Heart left ventricle (tissue), 16 donors: ENCODE results near the gene CCDC148. TPM values are rescaled to one million over a fixed set of nuclear protein-coding genes. Genes with fewer than 3 reads are reported as not detected.

Experiments used
- ATAC-seq, 4 donors: fragments of 200-7000 bp; cut with Tn5 transposase; one replicate each; pipeline ENCODE4 v1.9.1; 2020 to 2022; ENCODE audit warnings: moderate library complexity in 4 of 4, mild to moderate bottlenecking in 3 of 4, moderate number of reproducible peaks in 1 of 4
- DNase-seq, 5 donors: peaks; one replicate each; pipeline ENCODE4 v3.0.0-alpha.2; 2020
- H3K27ac ChIP-seq, 12 donors: fragments of 200-600 bp; sonication (generic) in 4 of 12; one replicate each; pipeline versions ENCODE4 v1.5.0 to v1.8.0; 2016 to 2022; ENCODE audit warnings: mild to moderate bottlenecking in 2 of 12
- H3K27me3 ChIP-seq, 9 donors: fragments of 200-600 bp; sonication (generic) in 2 of 9; one replicate each; pipeline versions ENCODE4 v1.5.1 to v1.8.0; 2016 to 2022; ENCODE audit warnings: mild to moderate bottlenecking in 3 of 9
- H3K36me3 ChIP-seq, 9 donors: fragments of 200-600 bp; sonication (generic) in 2 of 9; one replicate each; pipeline versions ENCODE4 v1.5.0 to v1.8.0; 2018 to 2022; ENCODE audit warnings: mild to moderate bottlenecking in 2 of 9
- H3K4me1 ChIP-seq, 12 donors: fragments of 200-600 bp; sonication (generic) in 4 of 12; one replicate each; pipeline versions ENCODE4 v1.5.0 to v1.8.0; 2016 to 2022; ENCODE audit warnings: mild to moderate bottlenecking in 3 of 12
- H3K4me3 ChIP-seq, 12 donors: fragments of 200-600 bp; sonication (generic) in 4 of 12; one replicate each; pipeline versions ENCODE4 v1.5.0 to v1.8.0; 2017 to 2022; ENCODE audit warnings: mild to moderate bottlenecking in 9 of 12, moderate library complexity in 4 of 12
- H3K9me3 ChIP-seq, 12 donors: fragments of 200-600 bp; sonication (generic) in 4 of 12; one replicate each; pipeline versions ENCODE4 v1.5.0 to v1.8.0; 2016 to 2022; ENCODE audit warnings: mild to moderate bottlenecking in 1 of 12
- CTCF ChIP-seq, 12 donors: fragments of 200-600 bp; sonication (generic) in 4 of 12; IDR thresholded peaks; one replicate each; pipeline versions ENCODE4 v1.5.0 to v1.8.0; 2018 to 2022; ENCODE audit warnings: antibody characterized with exemption in 12 of 12, mild to moderate bottlenecking in 5 of 12
- POLR2A ChIP-seq, 2 donors: fragments of 450-650 bp; IDR thresholded peaks; one replicate each; pipeline ENCODE4 v1.6.1; 2017; ENCODE audit warnings: antibody characterized with exemption in 2 of 2, mild to moderate bottlenecking in 2 of 2, moderate library complexity in 2 of 2
- WGBS, 4 donors: extraction: QIAGEN DNeasy Blood & Tissue Kit in 2 of 4; methylation state at CpG; one replicate each; pipeline versions ENCODE4 v1.1.5 to v1.1.7; 2013 to 2018; 5-methylcytosine and 5-hydroxymethylcytosine counted together
- intact Hi-C, 10 donors: fragments of 100-400 bp; cut with DNase I; formaldehyde crosslinking; loops; one replicate each; pipeline versions ENCODE4 v1.11.1 to v1.14.2; 2022
- polyA plus RNA-seq, 2 donors: library from polyadenylated mRNA; stranded (reverse); fragments of 200-250 nt; gene quantifications; one replicate each; pipeline ENCODE4 v1.2.3, GENCODE V29; 2013
- total RNA-seq, 9 donors: library from RNA; depleted of rRNA in 2 of 9; stranded (reverse); fragments of >200 nt in 2 of 9; fragmentation: NEBNext Ultra II Directional in 3 of 9; extraction: Animal tissue kit (Norgen Biotek cat#: 25700) in 3 of 9; gene quantifications; one replicate each; pipeline versions ENCODE4 v1.1.0 to v1.2.4, GENCODE V29; 2016 to 2023
- donor health status: ischemic (EF 13 %, LVEDD 7.1; RV severe dilation, severe dysfunction).
- donor health status: healthy with polysubstance abuse.
- donor health status: DM: no; HTN: yes; CAD: no.
- donor health status: DM: no; HTN: no; CAD: no.
- donor health status: ischemic (EF 25% LVEDD 6.9; RV normal size, moderate dysfunction).
- donor health status: ischemic (EF 25% LVEDD 5.7; RV mildly dilated, moderate dysfunction).
- donor health status: healthy.
- donor health status: DM: yes; HTN: yes; CAD: no.
- donor health status: ischemic (EF 35%, LVEDD 5.7; RV mildly dilated, moderate dysfunction).
- donor health status: nonischemic (EF 11% LVEDD 7.7; RV severe dilation, severe dysfunction).
- donor health status: DM: yes; HTN: yes; CAD: no.
- donor health status: PGD.
- donor health status: ischemic (EF 29% LVEDD 5.4; RV normal size, mild dysfunction).
- donor health status: nonischemic (EF 23%, LVEDD 6.1; RV moderate dilation, normal function).

The CCDC148 gene
- total and polyA plus RNA-seq, 11 donors = 0.24 to 1.2 (median 0.75) TPM; not detected in 2

DNA sequence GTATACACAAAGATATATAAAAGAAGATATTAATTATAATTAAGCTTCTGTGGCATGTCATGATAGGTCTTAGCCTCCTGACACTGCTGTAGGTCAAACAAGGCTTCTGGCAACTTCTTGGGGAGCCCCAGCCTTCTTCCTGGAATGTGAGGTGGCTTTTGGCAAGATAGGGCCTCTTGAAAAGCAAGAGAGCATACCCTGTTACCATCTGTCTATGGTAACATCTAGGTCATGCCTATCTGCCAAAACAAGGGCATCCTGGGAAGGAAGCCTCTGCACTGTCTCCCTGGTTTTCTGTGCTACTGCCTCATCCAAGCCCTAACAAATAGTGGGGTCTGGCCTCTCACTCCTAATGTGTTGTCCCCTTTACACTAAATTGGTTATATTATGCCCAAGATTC is 70.9 kb downstream of the CCDC148 start:
- H3K27me3 ChIP-seq = no peaks in the 10 kb centered on the region
- ATAC-seq = no peak
- TF ChIP-seq CTCF (IDR thresholded peaks at IDR 0.05) (no peak), POLR2A (IDR thresholded peaks at IDR 0.05) (no peak)
- no peak for DNase-seq
- H3K4me1 ChIP-seq = no peaks in the 10 kb centered on the region
- intact Hi-C loops = no loop called here
- H3K36me3 ChIP-seq = no peaks in the 10 kb centered on the region
- no peak overlapping the region for H3K27ac ChIP-seq
- peaks cover 0 to 9% (median 0%) of the 10 kb centered on the region in 12 donors for H3K9me3 ChIP-seq
- no peak overlapping the region for H3K4me3 ChIP-seq

- Histone ChIP-seq H3K9me3 (peaks cover 0 to 9% (median 0%) of the 10 kb centered on the region in 12 donors), H3K27ac (no peak overlapping the region), H3K4me3 (no peak overlapping the region), H3K36me3 (no peaks in the 10 kb centered on the region), H3K27me3 (no peaks in the 10 kb centered on the region), H3K4me1 (no peaks in the 10 kb centered on the region)
- intact Hi-C loops = no loop called here
- DNase-seq = no peak
- no peak for TF ChIP-seq POLR2A (IDR thresholded peaks at IDR 0.05)
- TF ChIP-seq CTCF (IDR thresholded peaks at IDR 0.05) = no peak
- no peak for ATAC-seq
- WGBS, 4 donors = 79 to 97% (median 94%) methylated on average over 3 of the region's 3 CpGs
These were observed 74.6 kb downstream of the CCDC148 start for GRCh38 chr2:158381978-158382377.

DNA sequence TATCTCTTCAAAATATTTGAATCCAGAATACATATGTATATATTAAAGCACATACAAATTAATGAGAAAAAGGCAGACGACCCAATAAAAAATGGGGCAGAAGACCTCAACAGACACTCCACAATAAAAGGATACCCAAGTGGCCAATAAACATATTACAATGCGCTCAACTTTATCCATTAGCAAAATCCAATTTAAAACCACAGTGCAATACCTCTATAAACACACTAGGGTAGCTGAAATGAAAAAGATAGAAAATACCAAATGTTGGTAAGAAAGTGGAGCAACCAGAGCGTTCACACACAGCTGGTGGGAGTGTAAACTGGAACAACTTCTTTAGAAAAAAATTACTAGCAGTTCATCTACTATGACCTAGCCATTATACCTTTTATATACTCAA is 75.3 kb downstream of the CCDC148 start:
- intact Hi-C loops = no loop called here
- DNase-seq = no peak
- Histone ChIP-seq H3K4me1 (no peaks in the 10 kb centered on the region), H3K36me3 (no peaks in the 10 kb centered on the region), H3K27ac (no peak overlapping the region), H3K27me3 (no peaks in the 10 kb centered on the region), H3K4me3 (no peak overlapping the region), H3K9me3 (peaks cover 0 to 9% (median 0%) of the 10 kb centered on the region in 12 donors)
- no peak for ATAC-seq
- TF ChIP-seq POLR2A (IDR thresholded peaks at IDR 0.05) (no peak), CTCF (IDR thresholded peaks at IDR 0.05) (peak in 1 of 12 donors; percentile 34)
- WGBS, 4 donors = 90 to 96% (median 91%) methylated on average over 3 of the region's 3 CpGs

DNA sequence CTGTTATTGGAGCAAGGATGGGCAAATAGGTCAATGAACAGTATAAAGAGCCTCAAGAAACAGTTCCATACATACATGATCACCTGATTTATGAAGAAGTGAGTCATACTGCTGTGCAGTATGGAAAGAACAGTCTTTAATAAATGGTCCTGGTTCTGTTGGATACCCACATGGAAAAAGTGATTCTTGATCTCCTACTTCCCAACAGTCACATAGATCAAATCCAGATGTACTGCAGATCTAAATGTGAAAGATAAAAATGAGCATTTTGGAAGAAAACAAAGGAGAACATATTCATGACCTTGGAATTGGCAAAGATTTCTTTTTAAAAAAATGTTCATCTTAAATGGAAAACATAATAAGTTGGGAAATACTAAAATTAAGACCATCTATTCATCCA is 75.8 kb downstream of the CCDC148 start:
- no peak for TF ChIP-seq CTCF (IDR thresholded peaks at IDR 0.05)
- no peak for TF ChIP-seq POLR2A (IDR thresholded peaks at IDR 0.05)
- no peak overlapping the region for H3K4me3 ChIP-seq
- intact Hi-C loops = no loop called here
- H3K27ac ChIP-seq = no peak overlapping the region
- peaks cover 0 to 9% (median 0%) of the 10 kb centered on the region in 12 donors for H3K9me3 ChIP-seq
- no peaks in the 10 kb centered on the region for H3K4me1 ChIP-seq
- no peaks in the 10 kb centered on the region for H3K27me3 ChIP-seq
- no peaks in the 10 kb centered on the region for H3K36me3 ChIP-seq
- DNase-seq = no peak
- no peak for ATAC-seq
